Measurements from ENCODE around the gene EPG5. TPM values are rescaled to one million over a fixed set of nuclear protein-coding genes. Genes with fewer than 3 reads are reported as not detected.
A peak's percentile ranks its signal among the peaks of the same experiment; 100 is the strongest.

The EPG5 gene
- total RNA-seq, 4 donors from 2014 or later = 18.7 to 30.3 (median 24.0) TPM

DNA sequence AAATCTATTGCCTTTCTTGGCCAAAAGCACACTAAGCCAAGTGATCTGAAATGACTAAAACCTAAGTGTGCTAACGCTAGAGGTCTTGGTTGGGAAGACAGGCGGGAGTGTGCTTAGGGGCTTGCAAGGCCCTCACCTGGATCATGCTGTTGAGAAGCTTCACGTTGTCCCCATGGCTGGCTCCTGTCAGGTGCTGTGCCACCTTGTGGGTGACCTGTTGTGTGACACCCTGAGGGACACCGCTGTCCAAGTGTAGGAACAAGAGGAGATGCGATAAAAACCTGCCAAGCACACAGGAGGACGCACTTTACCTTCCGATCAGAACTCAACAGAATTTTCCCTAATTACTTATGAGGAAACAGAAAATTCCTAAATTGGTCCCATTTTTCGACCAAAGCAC, 50.8 kb downstream of the EPG5 start:
- in situ Hi-C loops (cut with MboI; ENCODE audit: low sequenced_read_pairs in 4 of 4) (loop anchor here in 1 of 4 donors (25.0 kb wide), 1 partner anchor 171 kb away; the partner anchor contains the start of gene ATP5F1A), intact Hi-C loops (cut with DNase I; ENCODE audit: low total_unique reads) (no loop called here)
- Histone ChIP-seq H3K27me3 (no peaks in the 10 kb centered on the region), H3K4me1 (peaks cover 6 to 12% of the 10 kb centered on the region in 2 donors), H3K36me3 (peaks cover 3 to 69% of the 10 kb centered on the region in 2 donors), H3K27ac (no peak overlapping the region), H3K4me3 (no peak overlapping the region), H3K9me3 (no peaks in the 10 kb centered on the region)
- ATAC-seq (no peak), DNase-seq (no peak)
- no peak for TF ChIP-seq POLR2A (IDR thresholded peaks at IDR 0.05)
- TF ChIP-seq, protein P1, sequence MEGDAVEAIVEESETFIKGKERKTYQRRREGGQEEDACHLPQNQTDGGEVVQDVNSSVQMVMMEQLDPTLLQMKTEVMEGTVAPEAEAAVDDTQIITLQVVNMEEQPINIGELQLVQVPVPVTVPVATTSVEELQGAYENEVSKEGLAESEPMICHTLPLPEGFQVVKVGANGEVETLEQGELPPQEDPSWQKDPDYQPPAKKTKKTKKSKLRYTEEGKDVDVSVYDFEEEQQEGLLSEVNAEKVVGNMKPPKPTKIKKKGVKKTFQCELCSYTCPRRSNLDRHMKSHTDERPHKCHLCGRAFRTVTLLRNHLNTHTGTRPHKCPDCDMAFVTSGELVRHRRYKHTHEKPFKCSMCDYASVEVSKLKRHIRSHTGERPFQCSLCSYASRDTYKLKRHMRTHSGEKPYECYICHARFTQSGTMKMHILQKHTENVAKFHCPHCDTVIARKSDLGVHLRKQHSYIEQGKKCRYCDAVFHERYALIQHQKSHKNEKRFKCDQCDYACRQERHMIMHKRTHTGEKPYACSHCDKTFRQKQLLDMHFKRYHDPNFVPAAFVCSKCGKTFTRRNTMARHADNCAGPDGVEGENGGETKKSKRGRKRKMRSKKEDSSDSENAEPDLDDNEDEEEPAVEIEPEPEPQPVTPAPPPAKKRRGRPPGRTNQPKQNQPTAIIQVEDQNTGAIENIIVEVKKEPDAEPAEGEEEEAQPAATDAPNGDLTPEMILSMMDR (IDR thresholded peaks at IDR 0.05 in 4 of 5, conservative IDR thresholded peaks at IDR 0.05 in 1 of 5) = no peak

DNA sequence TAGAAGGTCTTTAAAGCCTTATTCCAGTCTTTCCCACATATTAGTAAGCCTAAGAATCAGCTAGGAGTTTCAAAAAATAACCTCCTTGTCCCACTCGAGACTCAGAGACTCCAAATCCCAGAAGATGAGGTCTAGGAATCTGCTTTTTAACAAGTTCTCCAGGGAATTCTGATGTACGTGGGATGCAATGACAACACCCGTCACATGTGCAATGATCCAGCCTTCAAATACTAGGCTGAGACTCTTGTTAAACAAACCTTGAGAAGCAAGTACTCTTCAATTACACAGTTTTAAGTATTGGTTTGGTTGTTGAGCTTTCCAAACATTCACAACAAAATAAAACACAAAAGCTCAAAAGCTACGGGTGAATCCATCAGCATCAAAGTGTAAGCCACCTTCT, 53.9 kb downstream of the EPG5 start:
- Histone ChIP-seq H3K27me3 (no peaks in the 10 kb centered on the region), H3K27ac (no peak overlapping the region), H3K4me1 (no peaks in the 10 kb centered on the region), H3K36me3 (peaks cover 3 to 96% of the 10 kb centered on the region in 2 donors), H3K9me3 (no peaks in the 10 kb centered on the region), H3K4me3 (no peak overlapping the region)
- in situ Hi-C loops (cut with MboI; ENCODE audit: low sequenced_read_pairs in 4 of 4) = loop anchor here in 1 of 4 donors (25.0 kb wide), 1 partner anchor 174 kb away; the partner anchor contains the start of gene ATP5F1A
- TF ChIP-seq, protein P1 (IDR thresholded peaks at IDR 0.05 in 4 of 5, conservative IDR thresholded peaks at IDR 0.05 in 1 of 5) = no peak
- no peak for TF ChIP-seq POLR2A (IDR thresholded peaks at IDR 0.05)
- intact Hi-C loops (cut with DNase I; ENCODE audit: low total_unique reads) = no loop called here
- ATAC-seq (no peak), DNase-seq (no peak)

DNA sequence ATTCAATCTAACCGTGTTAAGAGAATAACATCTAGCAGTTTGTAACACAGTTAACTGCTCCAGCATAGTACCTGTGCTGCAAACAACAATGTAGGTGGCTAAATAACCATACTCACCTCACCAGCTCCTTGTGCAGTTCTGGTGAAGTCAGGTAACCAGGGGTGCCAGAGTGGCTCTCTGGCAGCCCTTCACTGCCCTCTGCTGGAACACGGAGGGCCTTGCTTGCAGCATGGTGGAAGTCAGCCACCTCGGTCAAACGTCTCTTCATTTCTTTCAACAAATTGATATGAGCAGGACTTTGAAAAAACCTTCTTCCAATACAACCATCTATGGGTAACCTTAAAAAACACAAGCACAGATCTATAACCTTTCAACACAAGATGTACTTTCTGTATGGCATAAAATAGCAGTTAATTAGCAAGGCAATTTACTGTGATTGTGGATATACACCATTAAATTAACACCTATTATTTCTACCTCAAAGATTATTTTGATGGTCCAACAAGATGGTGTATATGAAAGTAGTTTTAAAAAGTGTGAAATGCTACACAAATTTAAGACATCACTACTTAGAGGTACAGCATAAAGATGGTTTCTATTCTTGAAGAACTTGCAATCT, 56.6 kb downstream of the EPG5 start:
- in situ Hi-C loops (cut with MboI; ENCODE audit: low sequenced_read_pairs in 4 of 4) (loop anchor here in 1 of 4 donors (25.0 kb wide), 1 partner anchor 177 kb away; the partner anchor contains the start of gene ATP5F1A), intact Hi-C loops (cut with DNase I; ENCODE audit: low total_unique reads) (no loop called here)
- H3K4me3 ChIP-seq = no peak overlapping the region
- no peaks in the 10 kb centered on the region for H3K4me1 ChIP-seq
- no peak overlapping the region for H3K27ac ChIP-seq
- H3K9me3 ChIP-seq = no peaks in the 10 kb centered on the region
- DNase-seq (no peak), ATAC-seq (no peak)
- peaks cover 3 to 86% of the 10 kb centered on the region in 2 donors for H3K36me3 ChIP-seq
- H3K27me3 ChIP-seq = no peaks in the 10 kb centered on the region
- TF ChIP-seq POLR2A (IDR thresholded peaks at IDR 0.05) = no peak
- TF ChIP-seq, protein P1 (IDR thresholded peaks at IDR 0.05 in 4 of 5, conservative IDR thresholded peaks at IDR 0.05 in 1 of 5) = peak in 3 of 5 experiments; percentile 25 to 61 (median 42)

DNA sequence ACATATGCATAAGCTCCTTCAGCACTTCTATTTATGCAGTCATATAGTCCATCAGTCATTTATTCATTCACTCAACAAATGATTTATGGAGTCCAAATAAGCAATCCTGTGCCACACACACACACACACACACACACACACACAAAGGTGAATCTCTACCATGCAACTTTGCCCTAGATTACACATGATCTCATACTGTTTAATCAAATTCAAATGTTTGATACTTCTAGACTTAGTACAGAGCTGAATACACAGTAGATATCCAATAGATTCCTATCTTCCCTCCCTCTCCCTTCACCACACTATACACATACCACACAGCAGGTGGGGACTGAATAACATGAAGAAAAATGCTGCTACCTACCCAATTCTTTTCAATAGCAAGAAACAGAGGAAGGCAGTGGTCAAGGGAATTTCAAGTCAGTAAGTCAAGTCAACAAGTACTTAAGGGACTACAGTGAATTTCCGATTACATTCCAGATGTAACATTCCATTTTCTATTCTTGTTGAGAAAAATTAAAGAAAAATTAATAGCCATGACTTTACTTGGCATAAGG, 65.4 kb downstream of the EPG5 start:
- Histone ChIP-seq H3K4me1 (no peaks in the 10 kb centered on the region), H3K36me3 (peaks cover 4 to 60% of the 10 kb centered on the region in 2 donors), H3K9me3 (no peaks in the 10 kb centered on the region), H3K4me3 (no peak overlapping the region), H3K27ac (no peak overlapping the region), H3K27me3 (no peaks in the 10 kb centered on the region)
- in situ Hi-C loops (cut with MboI; ENCODE audit: low sequenced_read_pairs in 4 of 4) (loop anchor here in 1 of 4 donors (25.0 kb wide), 1 partner anchor 186 kb away; the partner anchor contains the start of gene ATP5F1A), intact Hi-C loops (cut with DNase I; ENCODE audit: low total_unique reads) (no loop called here)
- DNase-seq (no peak), ATAC-seq (no peak)
- no peak for TF ChIP-seq POLR2A (IDR thresholded peaks at IDR 0.05)
- TF ChIP-seq, protein P1 (IDR thresholded peaks at IDR 0.05 in 4 of 5, conservative IDR thresholded peaks at IDR 0.05 in 1 of 5) = no peak
